HEK293T (cell line): ENCODE measurements around the gene ANTXR2.

Source experiments
- BHLHE40 ChIP-seq: fragments of 450-650 bp; IDR thresholded peaks from 2 replicates; pipeline ENCODE4 v1.6.1; 2016; ENCODE audit warnings: mild to moderate bottlenecking, moderate library complexity, borderline replicate concordance
- ELF4 ChIP-seq: fragments of 450-650 bp; IDR thresholded peaks from 2 replicates; pipeline ENCODE4 v1.6.1; 2017; ENCODE audit warnings: antibody characterized with exemption
- FOXK2 ChIP-seq: fragments of 450-650 bp; IDR thresholded peaks from 2 replicates; pipeline ENCODE4 v1.6.1; 2016; ENCODE audit warnings: mild to moderate bottlenecking
- HDGF ChIP-seq: fragments of 450-650 bp; IDR thresholded peaks from 2 replicates; pipeline ENCODE4 v1.6.1; 2017; ENCODE audit warnings: antibody characterized with exemption, borderline replicate concordance
- L3MBTL2 ChIP-seq: fragments of 450-650 bp; conservative IDR thresholded peaks from 2 replicates; pipeline ENCODE4 v1.6.1; 2016; ENCODE audit warnings: mild to moderate bottlenecking
- NFRKB ChIP-seq: fragments of 450-650 bp; IDR thresholded peaks from 2 replicates; pipeline ENCODE4 v1.6.1; 2016; ENCODE audit warnings: mild to moderate bottlenecking, moderate library complexity
- PKNOX1 ChIP-seq: fragments of 450-650 bp; IDR thresholded peaks from 2 replicates; pipeline ENCODE4 v1.6.1; 2016
- SP1 ChIP-seq: fragments of 450-650 bp; IDR thresholded peaks from 2 replicates; pipeline ENCODE4 v1.6.1; 2017

- TF ChIP-seq BHLHE40 (no peak), SP1 (no peak), L3MBTL2 (no peak), FOXK2 (no peak), HDGF (no peak), PKNOX1 (no peak), ELF4 (no peak), NFRKB (no peak)
Observed at GRCh38 chr4:79987401-79987800, 85.6 kb downstream of the ANTXR2 start.
